ENCODE data around the gene COMMD6. TPM values are rescaled to one million over a fixed set of nuclear protein-coding genes. Genes with fewer than 3 reads are reported as not detected.
A peak's percentile ranks its signal among the peaks of the same experiment; 100 is the strongest.

COMMD6 gene
- total and polyA plus RNA-seq, 11 donors: 19.8 to 155 (median 126) TPM

- no peak for TF ChIP-seq POLR2A (IDR thresholded peaks at IDR 0.05)
- TF ChIP-seq, protein P1, sequence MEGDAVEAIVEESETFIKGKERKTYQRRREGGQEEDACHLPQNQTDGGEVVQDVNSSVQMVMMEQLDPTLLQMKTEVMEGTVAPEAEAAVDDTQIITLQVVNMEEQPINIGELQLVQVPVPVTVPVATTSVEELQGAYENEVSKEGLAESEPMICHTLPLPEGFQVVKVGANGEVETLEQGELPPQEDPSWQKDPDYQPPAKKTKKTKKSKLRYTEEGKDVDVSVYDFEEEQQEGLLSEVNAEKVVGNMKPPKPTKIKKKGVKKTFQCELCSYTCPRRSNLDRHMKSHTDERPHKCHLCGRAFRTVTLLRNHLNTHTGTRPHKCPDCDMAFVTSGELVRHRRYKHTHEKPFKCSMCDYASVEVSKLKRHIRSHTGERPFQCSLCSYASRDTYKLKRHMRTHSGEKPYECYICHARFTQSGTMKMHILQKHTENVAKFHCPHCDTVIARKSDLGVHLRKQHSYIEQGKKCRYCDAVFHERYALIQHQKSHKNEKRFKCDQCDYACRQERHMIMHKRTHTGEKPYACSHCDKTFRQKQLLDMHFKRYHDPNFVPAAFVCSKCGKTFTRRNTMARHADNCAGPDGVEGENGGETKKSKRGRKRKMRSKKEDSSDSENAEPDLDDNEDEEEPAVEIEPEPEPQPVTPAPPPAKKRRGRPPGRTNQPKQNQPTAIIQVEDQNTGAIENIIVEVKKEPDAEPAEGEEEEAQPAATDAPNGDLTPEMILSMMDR (IDR thresholded peaks at IDR 0.05): no peak
- intact Hi-C loops (cut with DNase I): no loop called here
- H3K9me3 ChIP-seq: no peaks in the 10 kb centered on the region
- H3K4me3 ChIP-seq: no peak overlapping the region
- DNase-seq (no peak), ATAC-seq (no peak)
- no peaks in the 10 kb centered on the region for H3K27me3 ChIP-seq
- 91 to 97% (median 92%) methylated on average over 3 of the region's 3 CpGs for WGBS, 4 donors
- peaks cover 0 to 12% (median 0%) of the 10 kb centered on the region in 12 donors for H3K4me1 ChIP-seq
- no peaks in the 10 kb centered on the region for H3K36me3 ChIP-seq
- no peak overlapping the region for H3K27ac ChIP-seq
These were observed 26.5 kb downstream of the COMMD6 start for GRCh38 chr13:75511051-75511625.

DNA sequence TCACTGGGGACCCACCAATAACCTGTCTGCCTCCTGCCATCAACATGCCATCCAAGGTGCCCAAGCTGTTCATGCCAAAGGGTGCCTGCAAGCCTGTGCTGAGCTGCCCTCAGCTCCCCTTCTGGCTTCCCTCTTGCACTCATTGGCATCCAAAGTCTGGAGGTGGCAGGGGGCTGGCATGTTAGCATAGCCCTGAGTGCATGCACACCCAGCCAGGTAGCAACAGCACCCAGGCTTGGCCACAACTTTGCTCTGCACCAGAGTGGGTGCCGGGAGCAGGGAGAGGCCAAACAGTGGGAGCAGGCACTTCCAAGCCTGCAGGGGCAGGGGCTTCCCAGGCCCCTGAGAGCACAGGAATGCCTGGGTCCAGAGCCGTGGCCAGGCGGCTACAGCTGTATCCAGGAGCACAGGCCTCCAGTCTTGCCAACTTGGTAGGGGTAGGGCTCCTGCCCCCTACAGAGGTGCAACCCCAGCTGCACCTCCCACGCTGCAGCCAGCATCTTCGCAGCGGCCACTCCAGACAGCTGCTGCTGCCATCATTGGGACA is 29.6 kb downstream of the COMMD6 start:
- no peaks in the 10 kb centered on the region for H3K36me3 ChIP-seq
- no peak for DNase-seq
- no peaks in the 10 kb centered on the region for H3K9me3 ChIP-seq
- H3K4me1 ChIP-seq: peaks cover 0 to 13% (median 0%) of the 10 kb centered on the region in 12 donors
- 87 to 93% (median 90%) methylated on average over 5 to 6 of the region's 6 CpGs for WGBS, 4 donors
- H3K27me3 ChIP-seq: no peaks in the 10 kb centered on the region
- ATAC-seq: no peak
- no peak overlapping the region for H3K4me3 ChIP-seq
- TF ChIP-seq, protein P1 (IDR thresholded peaks at IDR 0.05): no peak
- TF ChIP-seq POLR2A (IDR thresholded peaks at IDR 0.05): no peak
- H3K27ac ChIP-seq: no peak overlapping the region
- intact Hi-C loops (cut with DNase I): no loop called here

DNA sequence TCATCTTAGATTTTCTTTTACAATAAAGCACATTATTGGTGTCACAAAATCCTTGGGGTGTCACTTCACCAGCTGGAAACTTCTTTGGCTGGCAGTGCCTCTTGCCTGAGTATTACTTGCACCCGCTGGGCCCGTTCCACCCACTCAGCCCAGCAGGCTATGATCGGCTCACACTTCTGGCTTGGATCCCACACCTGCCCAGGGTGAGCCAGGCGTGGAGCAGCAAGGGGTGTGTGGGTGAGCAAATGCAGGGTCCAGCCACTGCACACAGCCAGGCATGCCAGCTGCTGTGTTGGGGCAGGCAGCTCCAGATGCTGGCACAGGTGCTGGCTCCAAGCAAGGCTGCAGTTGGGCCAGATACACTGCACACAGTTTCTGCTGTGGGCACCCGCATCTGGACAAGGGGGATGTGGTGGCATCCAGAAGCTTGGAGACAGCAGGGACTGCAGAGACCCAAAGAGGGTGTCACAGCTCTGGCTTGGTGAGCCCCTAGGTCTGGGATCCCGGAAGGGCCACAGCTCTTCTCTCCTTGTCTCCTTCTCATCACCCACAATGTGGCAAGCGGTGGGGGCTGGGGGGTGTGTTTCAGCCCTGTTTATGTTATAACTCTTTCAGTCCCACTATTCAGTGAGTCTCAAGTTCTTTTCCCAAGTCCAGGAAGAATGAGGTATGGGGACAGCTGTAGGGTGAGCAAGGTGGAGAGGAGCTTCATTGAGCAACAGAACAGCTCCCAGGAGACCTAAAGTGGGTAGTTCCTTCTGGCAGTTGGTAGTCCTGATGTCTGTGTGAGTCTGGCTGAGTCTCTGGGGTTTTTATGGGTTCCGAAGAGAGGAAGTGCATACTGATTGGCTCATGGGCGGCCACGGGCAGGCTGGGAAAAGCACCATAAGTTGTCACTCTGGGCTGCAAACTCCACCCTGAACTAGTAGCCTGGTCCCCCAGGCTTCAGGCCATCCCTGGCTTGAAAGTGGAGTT is 30.3 kb downstream of the COMMD6 start:
- Histone ChIP-seq H3K4me3 (no peak overlapping the region), H3K27me3 (no peaks in the 10 kb centered on the region), H3K9me3 (no peaks in the 10 kb centered on the region), H3K4me1 (peaks cover 0 to 9% (median 0%) of the 10 kb centered on the region in 12 donors), H3K36me3 (no peaks in the 10 kb centered on the region), H3K27ac (no peak overlapping the region)
- WGBS, 4 donors: 76 to 89% (median 85%) methylated on average over 9 to 10 of the region's 10 CpGs
- intact Hi-C loops (cut with DNase I): no loop called here
- DNase-seq (peak in 1 of 5 donors; percentile 45), ATAC-seq (peak in 2 of 4 donors; percentile 42 to 65)
- TF ChIP-seq, protein P1 (IDR thresholded peaks at IDR 0.05): no peak
- no peak for TF ChIP-seq POLR2A (IDR thresholded peaks at IDR 0.05)

DNA sequence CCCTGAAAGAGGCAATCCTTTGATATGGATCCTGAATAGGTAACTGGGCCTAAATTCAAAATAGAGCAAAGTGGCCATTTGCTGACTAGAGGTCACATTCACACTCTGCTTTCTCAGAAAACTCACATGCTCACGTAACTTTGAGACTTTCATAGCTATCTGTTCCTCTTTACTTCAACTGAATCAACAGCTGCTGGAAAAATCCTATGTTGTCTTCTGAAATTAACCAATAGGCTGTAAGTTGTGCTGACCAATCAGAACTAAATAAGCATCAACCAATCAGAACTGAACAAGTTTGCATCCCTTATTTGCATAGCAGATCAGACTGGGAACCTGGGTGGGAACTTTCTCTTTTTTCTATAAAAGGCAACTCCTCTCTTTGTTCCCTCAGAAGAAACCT is 31.6 kb downstream of the COMMD6 start:
- Histone ChIP-seq H3K36me3 (no peaks in the 10 kb centered on the region), H3K4me1 (peaks cover 0 to 4% (median 0%) of the 10 kb centered on the region in 12 donors), H3K27ac (no peak overlapping the region), H3K27me3 (no peaks in the 10 kb centered on the region), H3K9me3 (no peaks in the 10 kb centered on the region), H3K4me3 (no peak overlapping the region)
- intact Hi-C loops (cut with DNase I): no loop called here
- no peak for ATAC-seq
- no peak for DNase-seq
- no peak for TF ChIP-seq POLR2A (IDR thresholded peaks at IDR 0.05)
- TF ChIP-seq, protein P1 (IDR thresholded peaks at IDR 0.05): no peak
- WGBS, 4 donors: 90 to 97% (median 93%) methylated on average over 1 of the region's 1 CpG

Data from heart left ventricle (tissue), 16 donors.